Nephron (organoid): ENCODE results near the gene SRSF12.
A peak's percentile ranks its signal among the peaks of the same experiment; 100 is the strongest.

Source experiments
- H3K27ac Mint-ChIP-seq, 3 experiments: 2 replicates each; pipeline ENCODE4 v1.8.0; 2020; ENCODE audit warnings: mixed read lengths in 3 of 3, mild to moderate bottlenecking in 2 of 3, moderate library complexity in 1 of 3
- H3K27me3 Mint-ChIP-seq: 2 replicates; pipeline ENCODE4 v1.8.0; 2021; ENCODE audit warnings: low read depth, mild to moderate bottlenecking, moderate library complexity, mixed read lengths
- H3K36me3 Mint-ChIP-seq: 2 replicates; pipeline ENCODE4 v1.8.0; 2020; ENCODE audit warnings: low read depth, mixed read lengths
- H3K4me1 Mint-ChIP-seq: 2 replicates; pipeline ENCODE4 v1.8.0; 2020; ENCODE audit warnings: mixed read lengths
- H3K4me3 Mint-ChIP-seq, 3 experiments: 2 replicates each; pipeline ENCODE4 v1.8.0; 2020; ENCODE audit warnings: mild to moderate bottlenecking in 3 of 3, mixed read lengths in 3 of 3, moderate library complexity in 2 of 3
- H3K9me3 Mint-ChIP-seq: 2 replicates; pipeline ENCODE4 v1.8.0; 2020; ENCODE audit warnings: mixed read lengths
- CTCF ChIP-seq, 3 experiments: fragments of 200-600 bp; sonication (generic); IDR thresholded peaks; one replicate each; pipeline ENCODE4 v1.5.0; 2021; ENCODE audit warnings: antibody characterized with exemption in 3 of 3; ENCODE audit not compliant: unreplicated experiment in 3 of 3

The SRSF12 gene

GRCh38 chr6:89148016-89148750 is 30.3 kb upstream of the SRSF12 start:
- Mint-ChIP-seq H3K4me1 (peaks cover 37% of the 10 kb centered on the region), H3K4me3 (peak overlapping the region; percentile 43 to 70 (median 54)), H3K27ac (no peak overlapping the region), H3K9me3 (no peaks in the 10 kb centered on the region), H3K36me3 (peaks cover 16% of the 10 kb centered on the region), H3K27me3 (peaks cover 5% of the 10 kb centered on the region)
- TF ChIP-seq CTCF (IDR thresholded peaks at IDR 0.05; ENCODE audit: unreplicated experiment in 3 of 3) = no peak

GRCh38 chr6:89146718-89147700 is 29.1 kb upstream of the SRSF12 start:
- H3K4me1 Mint-ChIP-seq = peaks cover 40% of the 10 kb centered on the region
- no peaks in the 10 kb centered on the region for H3K9me3 Mint-ChIP-seq
- H3K27me3 Mint-ChIP-seq = peaks cover 5% of the 10 kb centered on the region
- peaks cover 16% of the 10 kb centered on the region for H3K36me3 Mint-ChIP-seq
- H3K4me3 Mint-ChIP-seq = peak overlapping the region; percentile 78 to 85 (median 84)
- H3K27ac Mint-ChIP-seq = peak overlapping the region; percentile 64 to 93 (median 87)
- TF ChIP-seq CTCF (IDR thresholded peaks at IDR 0.05; ENCODE audit: unreplicated experiment in 3 of 3) = no peak

GRCh38 chr6:89145956-89146717 is 28.3 kb upstream of the SRSF12 start, which contains the start of gene PM20D2:
TSS of gene PM20D2 (plus strand) at chr6:89146055. CDS start at chr6:89146145, 90 bp downstream.
- no peaks in the 10 kb centered on the region for H3K9me3 Mint-ChIP-seq
- no peak for TF ChIP-seq CTCF (IDR thresholded peaks at IDR 0.05; ENCODE audit: unreplicated experiment in 3 of 3)
- peaks cover 5% of the 10 kb centered on the region for H3K27me3 Mint-ChIP-seq
- peaks cover 40% of the 10 kb centered on the region for H3K4me1 Mint-ChIP-seq
- H3K27ac Mint-ChIP-seq = peak within 1 kb of the TSS; percentile 81 to 96 (median 90)
- peaks cover 13% of the 10 kb centered on the region for H3K36me3 Mint-ChIP-seq
- H3K4me3 Mint-ChIP-seq = peak within 1 kb of the TSS; percentile 89 to 98 (median 94)

GRCh38 chr6:89145091-89145955 is 27.5 kb upstream of the SRSF12 start:
- Mint-ChIP-seq H3K4me1 (peaks cover 40% of the 10 kb centered on the region), H3K9me3 (no peaks in the 10 kb centered on the region), H3K27me3 (peaks cover 5% of the 10 kb centered on the region), H3K27ac (peak overlapping the region; percentile 81 to 96 (median 90)), H3K36me3 (peaks cover 17% of the 10 kb centered on the region), H3K4me3 (peak overlapping the region; percentile 89 to 98 (median 94))
- no peak for TF ChIP-seq CTCF (IDR thresholded peaks at IDR 0.05; ENCODE audit: unreplicated experiment in 3 of 3)
